ENCODE measurements around the gene TNS4. TPM values are rescaled to one million over a fixed set of nuclear protein-coding genes. Genes with fewer than 3 reads are reported as not detected.

Gene TNS4
- total RNA-seq, 1 experiment from 2014 or later: 522 TPM

DNA sequence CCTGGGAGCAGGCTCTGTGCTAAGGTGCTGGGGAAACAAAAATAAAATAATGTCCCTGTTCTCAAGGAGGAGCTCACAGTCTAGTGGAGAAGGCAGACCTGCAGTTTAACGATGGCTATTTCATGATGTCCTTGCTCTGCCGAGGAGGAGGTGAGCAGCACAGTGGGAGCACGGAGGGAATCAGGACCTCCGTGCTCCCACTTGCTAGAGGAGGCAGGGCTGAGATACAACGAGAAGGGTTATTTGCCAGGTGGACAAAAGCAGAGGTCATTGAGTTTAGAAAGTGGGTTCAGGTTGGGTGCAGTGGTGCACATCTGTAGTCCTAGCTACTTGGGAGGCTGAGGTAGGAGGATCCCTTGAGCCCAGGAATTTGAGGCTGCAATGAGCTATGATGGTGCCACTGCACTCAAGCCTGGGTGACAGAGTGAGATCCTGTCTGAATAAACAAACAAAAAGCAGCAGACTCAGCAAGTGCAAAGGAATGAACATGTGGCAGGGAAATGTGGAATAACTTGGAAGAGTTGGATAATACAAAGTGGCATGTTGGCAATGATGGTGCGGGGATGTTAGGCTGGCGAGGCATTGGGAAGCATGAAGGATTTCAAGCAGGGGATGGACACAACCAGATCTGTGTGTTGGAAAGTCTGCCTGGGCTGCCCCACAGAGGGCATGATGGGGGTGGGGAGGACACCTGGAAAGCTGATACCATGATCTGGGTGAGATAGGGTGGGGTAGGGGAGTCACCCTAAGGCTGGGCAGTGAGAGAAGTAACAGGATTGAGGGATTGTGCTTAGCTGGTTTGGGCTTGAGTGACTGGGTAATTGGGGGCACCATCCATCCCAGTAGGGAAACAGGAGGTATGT lies 12.8 kb upstream of the TNS4 start:
- no TSS peak for BruUV-seq (replicated peaks)
- TF ChIP-seq, protein P1, sequence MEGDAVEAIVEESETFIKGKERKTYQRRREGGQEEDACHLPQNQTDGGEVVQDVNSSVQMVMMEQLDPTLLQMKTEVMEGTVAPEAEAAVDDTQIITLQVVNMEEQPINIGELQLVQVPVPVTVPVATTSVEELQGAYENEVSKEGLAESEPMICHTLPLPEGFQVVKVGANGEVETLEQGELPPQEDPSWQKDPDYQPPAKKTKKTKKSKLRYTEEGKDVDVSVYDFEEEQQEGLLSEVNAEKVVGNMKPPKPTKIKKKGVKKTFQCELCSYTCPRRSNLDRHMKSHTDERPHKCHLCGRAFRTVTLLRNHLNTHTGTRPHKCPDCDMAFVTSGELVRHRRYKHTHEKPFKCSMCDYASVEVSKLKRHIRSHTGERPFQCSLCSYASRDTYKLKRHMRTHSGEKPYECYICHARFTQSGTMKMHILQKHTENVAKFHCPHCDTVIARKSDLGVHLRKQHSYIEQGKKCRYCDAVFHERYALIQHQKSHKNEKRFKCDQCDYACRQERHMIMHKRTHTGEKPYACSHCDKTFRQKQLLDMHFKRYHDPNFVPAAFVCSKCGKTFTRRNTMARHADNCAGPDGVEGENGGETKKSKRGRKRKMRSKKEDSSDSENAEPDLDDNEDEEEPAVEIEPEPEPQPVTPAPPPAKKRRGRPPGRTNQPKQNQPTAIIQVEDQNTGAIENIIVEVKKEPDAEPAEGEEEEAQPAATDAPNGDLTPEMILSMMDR (IDR thresholded peaks at IDR 0.05; ENCODE audit: unreplicated experiment): no peak
- no peak for DNase-seq (ENCODE audit: unreplicated experiment)
- intact Hi-C loops (cut with micrococcal nuclease): no loop called here
- Mint-ChIP-seq H3K27me3 (ENCODE audit: insufficient read depth, unreplicated experiment) (no peaks in the 10 kb centered on the region), H3K4me1 (ENCODE audit: insufficient read depth, unreplicated experiment) (peaks cover 72% of the 10 kb centered on the region), H3K27ac (ENCODE audit: low read depth, unreplicated experiment) (peak overlapping the region; percentile 80), H3K36me3 (ENCODE audit: insufficient read depth, unreplicated experiment) (no peaks in the 10 kb centered on the region), H3K9me3 (ENCODE audit: unreplicated experiment) (no peaks in the 10 kb centered on the region), H3K4me3 (ENCODE audit: unreplicated experiment) (no peak overlapping the region)
- POLR2A ChIA-PET: interaction anchor here (0.6 to 6.3 kb wide), 8 partner anchors 8 to 64 kb away, joined by 3 to 336 read pairs (median 4); partner anchors contain the start of gene TNS4
- CTCF ChIA-PET: no interaction called here

DNA sequence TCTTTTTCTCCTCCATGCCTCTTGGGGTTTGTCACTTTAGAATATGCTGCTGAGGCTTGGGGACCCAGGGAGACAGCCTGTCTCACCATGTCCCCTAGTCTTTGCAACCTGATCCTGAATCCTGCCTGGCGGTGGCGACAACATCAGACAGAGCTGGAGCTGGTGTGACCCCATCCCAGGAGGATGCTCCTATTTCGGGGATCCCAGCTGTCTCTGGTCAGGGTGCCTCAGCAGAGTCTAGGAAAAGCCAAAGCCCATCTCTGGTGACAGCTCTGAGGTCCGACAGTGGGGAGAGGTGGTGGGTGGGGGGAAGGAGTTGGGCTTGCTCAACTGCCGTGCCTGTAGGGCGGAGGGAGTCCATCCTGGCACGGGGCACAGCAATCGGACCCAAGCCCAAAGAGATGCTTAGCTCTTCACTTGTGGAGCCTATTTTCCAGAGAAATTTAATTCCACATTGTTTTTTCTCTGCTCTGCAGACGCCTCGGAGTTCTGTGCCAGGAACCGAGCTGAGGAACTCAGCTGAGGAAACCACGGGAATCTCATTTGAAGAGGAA lies 10.3 kb upstream of the TNS4 start:
- H3K4me1 Mint-ChIP-seq (ENCODE audit: insufficient read depth, unreplicated experiment): peaks cover 55% of the 10 kb centered on the region
- peak overlapping the region; percentile 48 for H3K4me3 Mint-ChIP-seq (ENCODE audit: unreplicated experiment)
- H3K36me3 Mint-ChIP-seq (ENCODE audit: insufficient read depth, unreplicated experiment): no peaks in the 10 kb centered on the region
- no peak for DNase-seq (ENCODE audit: unreplicated experiment)
- intact Hi-C loops (cut with micrococcal nuclease): no loop called here
- H3K27ac Mint-ChIP-seq (ENCODE audit: low read depth, unreplicated experiment): peak overlapping the region; percentile 95
- TF ChIP-seq, protein P1 (IDR thresholded peaks at IDR 0.05; ENCODE audit: unreplicated experiment): no peak
- POLR2A ChIA-PET: interaction anchor here (1.2 to 6.3 kb wide), 11 partner anchors 11 to 195 kb away, joined by 3 to 336 read pairs (median 30); partner anchors contain the start of gene TNS4
- no peaks in the 10 kb centered on the region for H3K9me3 Mint-ChIP-seq (ENCODE audit: unreplicated experiment)
- CTCF ChIA-PET: interaction anchor here (0.6 to 1.9 kb wide), 5 partner anchors 10 to 49 kb away, joined by 3 to 7 read pairs (median 6); partner anchors contain the start of gene TNS4
- BruUV-seq (replicated peaks): no TSS peak
- H3K27me3 Mint-ChIP-seq (ENCODE audit: insufficient read depth, unreplicated experiment): no peaks in the 10 kb centered on the region

DNA sequence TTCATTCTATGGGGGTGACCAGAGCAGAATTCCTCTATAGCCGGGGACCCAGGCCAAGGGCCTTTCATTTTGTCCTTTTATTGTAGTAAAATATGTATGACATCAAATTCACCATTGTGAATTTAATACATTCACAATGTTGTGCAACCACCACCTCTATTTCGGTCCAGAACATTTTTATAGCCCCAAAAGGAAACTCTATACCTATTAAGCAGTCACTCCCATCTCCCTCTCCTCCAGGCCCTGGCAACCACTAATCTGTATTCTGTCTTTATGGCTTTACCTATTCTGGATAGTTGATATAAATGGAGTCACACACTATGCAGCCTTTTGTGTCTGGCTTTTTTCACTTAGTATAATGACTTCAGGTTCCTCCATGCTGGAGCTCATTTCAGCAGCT lies 9.7 kb upstream of the TNS4 start:
- ChIA-PET CTCF (interaction anchor here (0.9 to 1.3 kb wide), 4 partner anchors 9 to 16 kb away, joined by 3 to 7 read pairs (median 4); partner anchors contain the start of gene TNS4), POLR2A (interaction anchor here (0.6 to 6.3 kb wide), 15 partner anchors 11 to 1178 kb away, joined by 3 to 336 read pairs (median 14); partner anchors contain the start of gene TNS4)
- no peak for DNase-seq (ENCODE audit: unreplicated experiment)
- TF ChIP-seq, protein P1 (IDR thresholded peaks at IDR 0.05; ENCODE audit: unreplicated experiment): no peak
- Mint-ChIP-seq H3K9me3 (ENCODE audit: unreplicated experiment) (no peaks in the 10 kb centered on the region), H3K4me1 (ENCODE audit: insufficient read depth, unreplicated experiment) (peaks cover 55% of the 10 kb centered on the region), H3K4me3 (ENCODE audit: unreplicated experiment) (peak overlapping the region; percentile 48), H3K36me3 (ENCODE audit: insufficient read depth, unreplicated experiment) (no peaks in the 10 kb centered on the region), H3K27ac (ENCODE audit: low read depth, unreplicated experiment) (peak overlapping the region; percentile 95), H3K27me3 (ENCODE audit: insufficient read depth, unreplicated experiment) (no peaks in the 10 kb centered on the region)
- intact Hi-C loops (cut with micrococcal nuclease): no loop called here
- no TSS peak for BruUV-seq (replicated peaks)

DNA sequence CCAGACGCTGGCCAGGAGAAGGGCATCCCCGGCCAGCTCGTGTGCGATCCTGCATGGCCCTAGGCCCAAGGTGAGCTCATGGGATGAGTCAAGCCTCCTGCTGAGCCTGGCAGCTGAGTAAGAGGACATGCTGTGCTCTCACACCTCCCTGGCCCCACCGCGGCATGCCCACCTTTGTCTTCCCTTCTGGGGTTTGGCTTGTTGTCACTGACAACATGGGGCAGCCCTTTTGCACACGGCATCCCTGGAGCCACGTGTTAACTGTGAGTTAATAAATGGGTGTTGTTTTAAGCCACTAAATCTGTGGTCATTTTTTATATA lies 8.9 kb upstream of the TNS4 start:
- Mint-ChIP-seq H3K27me3 (ENCODE audit: insufficient read depth, unreplicated experiment) (no peaks in the 10 kb centered on the region), H3K36me3 (ENCODE audit: insufficient read depth, unreplicated experiment) (no peaks in the 10 kb centered on the region), H3K9me3 (ENCODE audit: unreplicated experiment) (no peaks in the 10 kb centered on the region), H3K4me3 (ENCODE audit: unreplicated experiment) (peak overlapping the region; percentile 48), H3K4me1 (ENCODE audit: insufficient read depth, unreplicated experiment) (peaks cover 56% of the 10 kb centered on the region), H3K27ac (ENCODE audit: low read depth, unreplicated experiment) (peak overlapping the region; percentile 95)
- TF ChIP-seq, protein P1 (IDR thresholded peaks at IDR 0.05; ENCODE audit: unreplicated experiment): no peak
- ChIA-PET POLR2A (interaction anchor here (0.6 to 6.3 kb wide), 19 partner anchors 12 to 1179 kb away, joined by 3 to 336 read pairs (median 5); partner anchors contain the start of gene TNS4), CTCF (interaction anchor here (0.6 to 0.9 kb wide), 4 partner anchors 10 to 50 kb away, joined by 3 read pairs; no protein-coding TSS in a partner anchor)
- peak; percentile 99 for DNase-seq (ENCODE audit: unreplicated experiment)
- BruUV-seq (replicated peaks): no TSS peak
- intact Hi-C loops (cut with micrococcal nuclease): loop anchor here (1.0 kb wide), 2 partner anchors 11 to 24 kb away; no protein-coding TSS in a partner anchor
